Stimulated activated CD4-positive, alpha-beta T cell treated with anti-CD3 and anti-CD28 coated beads, Interleukin-4, amount 100 ng/mL, for 48 hours (primary cell): ENCODE data around the gene KLF16.

Experiments used
- DNase-seq, 2 donors: peaks; one replicate each; pipeline ENCODE4 v3.0.0-alpha.2; 2020; ENCODE audit warnings: low read depth in 2 of 2

KLF16 gene

GRCh38 chr19:1823539-1824251 is 39.7 kb downstream of the KLF16 start:
- DNase-seq: no peak

- no peak for DNase-seq
These were observed 40.4 kb downstream of the KLF16 start for GRCh38 chr19:1823020-1823419.

GRCh38 chr19:1822210-1822609 is 41.2 kb downstream of the KLF16 start:
- DNase-seq: no peak

- DNase-seq: no peak
These were observed 43.8 kb downstream of the KLF16 start for GRCh38 chr19:1819341-1820255.

GRCh38 chr19:1818549-1819195 is 44.7 kb downstream of the KLF16 start:
- DNase-seq: no peak

- no peak for DNase-seq
These were observed 45.7 kb downstream of the KLF16 start for GRCh38 chr19:1817553-1818179.

- DNase-seq: no peak
These were observed 46.7 kb downstream of the KLF16 start for GRCh38 chr19:1816530-1817298.

- no peak for DNase-seq
These were observed 47.5 kb downstream of the KLF16 start for GRCh38 chr19:1815605-1816529.

- no peak for DNase-seq
These were observed 48.4 kb downstream of the KLF16 start for GRCh38 chr19:1814833-1815604.

- DNase-seq: no peak
These were observed 49.0 kb downstream of the KLF16 start for GRCh38 chr19:1814391-1814790.

GRCh38 chr19:1813192-1814182 is 49.9 kb downstream of the KLF16 start:
- no peak for DNase-seq

GRCh38 chr19:1812426-1813191 is 50.8 kb downstream of the KLF16 start:
- DNase-seq: peak; percentile 77 to 89

- no peak for DNase-seq
These were observed 51.4 kb downstream of the KLF16 start, which contains the start of gene ATP8B3 for GRCh38 chr19:1811942-1812425. TSS of gene ATP8B3 (minus strand) at chr19:1812276. CDS start at chr19:1811736, 540 bp downstream.

GRCh38 chr19:1811472-1811894 is 51.9 kb downstream of the KLF16 start:
- peak; percentile 41 to 53 for DNase-seq

- no peak for DNase-seq
These were observed 52.8 kb downstream of the KLF16 start for GRCh38 chr19:1810439-1811160.

GRCh38 chr19:1809678-1810077 is 53.7 kb downstream of the KLF16 start:
- DNase-seq: no peak
